Breast epithelium (tissue), 4 donors: ENCODE results near the gene LRRN2. TPM values are rescaled to one million over a fixed set of nuclear protein-coding genes. Genes with fewer than 3 reads are reported as not detected.

Source experiments
- DNase-seq, 2 donors: peaks; one replicate each; pipeline ENCODE4 v3.0.0-alpha.2; 2019; ENCODE audit warnings: low spot score in 2 of 2
- H3K27ac ChIP-seq, 2 donors: fragments of 200-600 bp; sonication (generic) in 1 of 2; one replicate each; pipeline ENCODE4 v1.5.1; 2016 to 2019; ENCODE audit warnings: mild to moderate bottlenecking in 1 of 2
- H3K27me3 ChIP-seq, 2 donors: fragments of 200-600 bp; sonication (generic) in 1 of 2; one replicate each; pipeline versions ENCODE4 v1.5.1 to v1.6.0; 2017 to 2019; ENCODE audit warnings: control low read depth in 1 of 2, mild to moderate bottlenecking in 1 of 2
- H3K36me3 ChIP-seq: fragments of 200-600 bp; one replicate; pipeline ENCODE4 v1.5.1; 2019
- H3K4me1 ChIP-seq, 2 donors: fragments of 200-600 bp; sonication (generic); one replicate each; pipeline ENCODE4 v1.5.1; 2016 to 2019; ENCODE audit warnings: control low read depth in 1 of 2
- H3K4me3 ChIP-seq, 3 donors: fragments of 200-600 bp; sonication (generic); 1 replicate in 2 of 3; 2 replicates in 1 of 3; pipeline ENCODE4 v1.5.1; 2016 to 2019; ENCODE audit warnings: mild to moderate bottlenecking in 3 of 3, moderate library complexity in 2 of 3
- H3K9me3 ChIP-seq, 2 donors: fragments of 200-600 bp; sonication (generic) in 1 of 2; one replicate each; pipeline ENCODE4 v1.5.1; 2016 to 2019; ENCODE audit warnings: control low read depth in 1 of 2
- POLR2A ChIP-seq: fragments of 450-650 bp; IDR thresholded peaks from one replicate; pipeline ENCODE4 v1.6.1; 2016; ENCODE audit warnings: antibody characterized with exemption, mild to moderate bottlenecking, moderate library complexity
- POLR2AphosphoS5 ChIP-seq, 3 donors: sonication (generic); formaldehyde crosslinking; IDR thresholded peaks; one replicate each; pipeline ENCODE4 v1.6.1; 2017; ENCODE audit warnings: antibody characterized with exemption in 3 of 3
- intact Hi-C: fragments of 100-400 bp; cut with DNase I; formaldehyde crosslinking; loops from one replicate; pipeline ENCODE4 v1.15.1; 2023; ENCODE audit warnings: low total_unique reads
- total RNA-seq, 3 donors: library from RNA; depleted of rRNA; stranded (reverse); fragments of >200 nt; gene quantifications; one replicate each; pipeline ENCODE4 v1.1.0, GENCODE V29; 2016
- TF ChIP-seq, protein P1 (sequence below), 3 donors: fragments of 450-650 bp; IDR thresholded peaks; one replicate each; pipeline ENCODE4 v1.5.1; 2016 to 2017; ENCODE audit warnings: antibody characterized with exemption in 3 of 3, mild to moderate bottlenecking in 3 of 3, moderate library complexity in 3 of 3

LRRN2 gene
- total RNA-seq, 3 donors from 2014 or later, result 0.32 to 2.5 (median 2.0) TPM

GRCh38 chr1:204709021-204709420 lies 23.5 kb upstream of the LRRN2 start:
- no peak for DNase-seq
- no peaks in the 10 kb centered on the region for H3K9me3 ChIP-seq
- H3K27me3 ChIP-seq, result peaks cover 0 to 8% of the 10 kb centered on the region in 2 donors
- H3K27ac ChIP-seq, result peak overlapping the region; percentile 4 to 5
- no peak for TF ChIP-seq POLR2AphosphoS5 (IDR thresholded peaks at IDR 0.05)
- TF ChIP-seq, protein P1, sequence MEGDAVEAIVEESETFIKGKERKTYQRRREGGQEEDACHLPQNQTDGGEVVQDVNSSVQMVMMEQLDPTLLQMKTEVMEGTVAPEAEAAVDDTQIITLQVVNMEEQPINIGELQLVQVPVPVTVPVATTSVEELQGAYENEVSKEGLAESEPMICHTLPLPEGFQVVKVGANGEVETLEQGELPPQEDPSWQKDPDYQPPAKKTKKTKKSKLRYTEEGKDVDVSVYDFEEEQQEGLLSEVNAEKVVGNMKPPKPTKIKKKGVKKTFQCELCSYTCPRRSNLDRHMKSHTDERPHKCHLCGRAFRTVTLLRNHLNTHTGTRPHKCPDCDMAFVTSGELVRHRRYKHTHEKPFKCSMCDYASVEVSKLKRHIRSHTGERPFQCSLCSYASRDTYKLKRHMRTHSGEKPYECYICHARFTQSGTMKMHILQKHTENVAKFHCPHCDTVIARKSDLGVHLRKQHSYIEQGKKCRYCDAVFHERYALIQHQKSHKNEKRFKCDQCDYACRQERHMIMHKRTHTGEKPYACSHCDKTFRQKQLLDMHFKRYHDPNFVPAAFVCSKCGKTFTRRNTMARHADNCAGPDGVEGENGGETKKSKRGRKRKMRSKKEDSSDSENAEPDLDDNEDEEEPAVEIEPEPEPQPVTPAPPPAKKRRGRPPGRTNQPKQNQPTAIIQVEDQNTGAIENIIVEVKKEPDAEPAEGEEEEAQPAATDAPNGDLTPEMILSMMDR (IDR thresholded peaks at IDR 0.05), result no peak
- no peak for TF ChIP-seq POLR2A
- intact Hi-C loops, result no loop called here
- no peaks in the 10 kb centered on the region for H3K4me1 ChIP-seq
- H3K36me3 ChIP-seq, result no peaks in the 10 kb centered on the region
- no peak overlapping the region for H3K4me3 ChIP-seq

DNA sequence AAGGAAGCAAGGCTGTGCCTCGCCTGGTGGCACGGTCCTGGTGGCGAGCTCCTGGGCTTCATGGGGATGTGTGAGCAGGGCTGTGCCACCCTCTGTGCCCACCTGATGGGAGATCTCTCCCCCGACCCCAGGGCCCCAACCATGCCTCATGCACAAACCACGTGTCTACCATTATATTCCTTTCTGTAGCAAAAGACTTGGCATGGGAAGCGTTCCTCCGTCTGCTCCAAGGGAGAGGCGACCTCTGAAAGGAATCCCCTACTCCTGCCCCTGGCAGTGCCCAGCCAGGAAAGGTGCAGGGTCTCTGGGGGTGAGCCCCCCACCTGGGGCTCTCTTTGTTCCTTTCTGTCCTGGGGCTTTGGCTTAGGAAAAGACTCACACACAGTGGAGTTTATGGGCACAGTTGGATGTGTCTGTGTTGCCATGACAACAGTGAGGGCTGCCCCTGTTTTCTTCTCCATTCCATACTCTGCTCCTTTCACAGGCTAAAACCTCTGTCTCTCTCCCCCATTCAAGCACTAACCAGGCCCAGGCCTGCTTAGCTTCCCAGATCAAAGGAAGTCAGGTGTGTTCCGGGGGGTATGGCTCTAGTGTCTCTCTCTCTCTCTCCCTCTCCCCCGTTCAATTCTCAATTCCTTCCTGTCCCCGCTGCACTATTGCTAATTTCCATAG lies 21.4 kb upstream of the LRRN2 start:
- Histone ChIP-seq H3K4me1 (no peaks in the 10 kb centered on the region), H3K27ac (peak overlapping the region; percentile 48 to 52), H3K36me3 (no peaks in the 10 kb centered on the region), H3K4me3 (no peak overlapping the region), H3K27me3 (peaks cover 0 to 8% of the 10 kb centered on the region in 2 donors), H3K9me3 (no peaks in the 10 kb centered on the region)
- no peak for DNase-seq
- intact Hi-C loops, result loop anchor here (1.0 kb wide), 1 partner anchor 10 kb away; no protein-coding TSS in a partner anchor
- TF ChIP-seq POLR2AphosphoS5 (IDR thresholded peaks at IDR 0.05), result no peak
- TF ChIP-seq POLR2A, result no peak
- TF ChIP-seq, protein P1 (IDR thresholded peaks at IDR 0.05), result no peak

GRCh38 chr1:204705888-204706837 lies 20.6 kb upstream of the LRRN2 start:
- intact Hi-C loops, result loop anchor here (1.0 kb wide), 1 partner anchor 11 kb away; no protein-coding TSS in a partner anchor
- no peak for TF ChIP-seq POLR2A
- Histone ChIP-seq H3K4me3 (no peak overlapping the region), H3K27me3 (peaks cover 0 to 3% of the 10 kb centered on the region in 2 donors), H3K4me1 (no peaks in the 10 kb centered on the region), H3K36me3 (no peaks in the 10 kb centered on the region), H3K9me3 (no peaks in the 10 kb centered on the region), H3K27ac (peak overlapping the region; percentile 48 to 52)
- peak in 1 of 2 donors; percentile 53 for DNase-seq

DNA sequence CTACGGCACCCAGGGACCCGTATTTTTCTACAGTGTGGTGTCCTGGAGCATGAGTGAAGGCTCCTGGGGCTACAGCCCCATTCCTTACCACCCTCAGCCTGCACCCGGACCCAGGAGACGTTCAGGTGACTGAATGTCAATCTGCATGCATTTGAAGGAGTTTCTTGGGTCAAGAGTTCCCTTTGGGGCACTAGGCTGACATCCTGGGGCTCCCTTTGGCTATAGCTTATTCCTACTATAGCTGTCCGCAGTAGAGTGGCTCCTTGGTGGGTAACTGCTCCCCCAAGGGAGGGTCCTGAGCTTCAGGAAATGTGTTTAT lies 19.9 kb upstream of the LRRN2 start:
- Histone ChIP-seq H3K27me3 (peaks cover 0 to 3% of the 10 kb centered on the region in 2 donors), H3K36me3 (no peaks in the 10 kb centered on the region), H3K4me1 (no peaks in the 10 kb centered on the region), H3K4me3 (no peak overlapping the region), H3K27ac (peak overlapping the region in 1 of 2 donors; percentile 48), H3K9me3 (no peaks in the 10 kb centered on the region)
- intact Hi-C loops, result no loop called here
- no peak for DNase-seq
- no peak for TF ChIP-seq POLR2A
- TF ChIP-seq POLR2AphosphoS5 (IDR thresholded peaks at IDR 0.05), result no peak
- TF ChIP-seq, protein P1 (IDR thresholded peaks at IDR 0.05), result no peak

DNA sequence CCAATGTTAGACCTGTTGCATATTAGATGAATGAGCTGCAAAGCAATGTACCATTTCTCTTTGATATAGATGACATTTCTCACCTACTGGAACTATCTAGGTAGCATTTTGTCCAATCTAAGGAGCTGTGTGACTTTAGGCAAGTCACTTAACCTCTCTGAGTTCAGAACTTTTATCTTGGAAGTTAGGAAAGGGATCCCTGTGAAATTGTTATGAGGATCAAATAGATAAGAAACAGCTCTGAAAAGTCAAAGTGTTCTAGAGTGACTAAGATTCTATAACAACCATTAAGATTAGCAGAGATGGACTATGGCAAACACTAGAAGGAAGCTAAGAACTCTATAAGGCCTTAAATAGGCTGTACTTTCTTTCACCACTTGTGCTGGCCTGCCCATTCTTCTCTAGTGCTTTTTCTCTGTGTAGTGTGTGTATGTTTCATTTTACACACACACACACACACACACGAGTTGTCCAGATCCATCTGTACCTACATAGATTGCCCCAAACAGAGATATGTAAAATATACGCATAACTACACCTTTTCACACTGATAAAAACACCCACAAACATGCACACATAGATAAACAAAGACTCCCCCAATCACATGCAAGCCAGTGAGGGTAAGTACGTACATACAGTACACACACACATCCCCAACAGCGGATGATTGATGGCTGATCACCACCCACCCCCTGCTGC lies 19.4 kb upstream of the LRRN2 start:
- DNase-seq, result no peak
- Histone ChIP-seq H3K9me3 (no peaks in the 10 kb centered on the region), H3K4me3 (no peak overlapping the region), H3K36me3 (no peaks in the 10 kb centered on the region), H3K4me1 (no peaks in the 10 kb centered on the region), H3K27ac (no peak overlapping the region), H3K27me3 (peaks cover 0 to 3% of the 10 kb centered on the region in 2 donors)
- intact Hi-C loops, result no loop called here
- TF ChIP-seq, protein P1 (IDR thresholded peaks at IDR 0.05), result no peak
- no peak for TF ChIP-seq POLR2A
- TF ChIP-seq POLR2AphosphoS5 (IDR thresholded peaks at IDR 0.05), result no peak
